PFSK-1 (cell line): ENCODE measurements around the gene S100A2.

ENCODE experiments used
- FOXP2 ChIP-seq: optimal IDR thresholded peaks from 2 replicates; pipeline ENCODE3; 2011; ENCODE audit warnings: borderline replicate concordance, control low read depth, inconsistent platforms; ENCODE audit not compliant: insufficient read depth; ENCODE audit errors: extremely low read length, extremely low read depth
- POLR2AphosphoS5 ChIP-seq: IDR thresholded peaks from 2 replicates; pipeline ENCODE4 v1.6.1; 2012; ENCODE audit warnings: low read depth, mild to moderate bottlenecking, control low read depth, low read length, moderate library complexity
- REST ChIP-seq, 2 experiments: IDR thresholded peaks; 2 replicates each; pipeline versions ENCODE4 v1.6.1 to v1.8.0; 2011 to 2012; ENCODE audit warnings: low read depth in 2 of 2, low read length in 2 of 2, control low read depth in 1 of 2, inconsistent platforms in 1 of 2, mild to moderate bottlenecking in 1 of 2, moderate library complexity in 1 of 2; ENCODE audit not compliant: insufficient read depth in 1 of 2
- SIN3A ChIP-seq: IDR thresholded peaks from 2 replicates; pipeline ENCODE4 v1.6.1; 2012; ENCODE audit warnings: mild to moderate bottlenecking, low read length, moderate library complexity, borderline replicate concordance; ENCODE audit not compliant: insufficient read depth
- TAF1 ChIP-seq: IDR thresholded peaks from 2 replicates; pipeline ENCODE4 v1.6.1; 2012; ENCODE audit warnings: low read length, control low read depth, borderline replicate concordance; ENCODE audit not compliant: insufficient read depth

The S100A2 gene

GRCh38 chr1:153532181-153532580, 33.5 kb downstream of the S100A2 start:
- TF ChIP-seq TAF1 (no peak), SIN3A (no peak), REST (IDR thresholded peaks at IDR 0.05; ENCODE audit: insufficient read depth in 1 of 2, low read depth in 2 of 2, low read length in 2 of 2) (no peak), FOXP2 (no peak), POLR2AphosphoS5 (no peak)

GRCh38 chr1:153531638-153532037, 34.0 kb downstream of the S100A2 start:
- TF ChIP-seq TAF1 = no peak
- no peak for TF ChIP-seq SIN3A
- no peak for TF ChIP-seq REST (IDR thresholded peaks at IDR 0.05; ENCODE audit: insufficient read depth in 1 of 2, low read depth in 2 of 2, low read length in 2 of 2)
- no peak for TF ChIP-seq FOXP2
- TF ChIP-seq POLR2AphosphoS5 = no peak

GRCh38 chr1:153527683-153528040, 38.0 kb downstream of the S100A2 start:
- TF ChIP-seq TAF1 = no peak
- TF ChIP-seq SIN3A = no peak
- TF ChIP-seq REST (IDR thresholded peaks at IDR 0.05; ENCODE audit: insufficient read depth in 1 of 2, low read depth in 2 of 2, low read length in 2 of 2) = no peak
- TF ChIP-seq POLR2AphosphoS5 = no peak
- no peak for TF ChIP-seq FOXP2

GRCh38 chr1:153527023-153527682, 38.5 kb downstream of the S100A2 start:
- TF ChIP-seq FOXP2 (no peak), REST (IDR thresholded peaks at IDR 0.05; ENCODE audit: insufficient read depth in 1 of 2, low read depth in 2 of 2, low read length in 2 of 2) (no peak), SIN3A (no peak), POLR2AphosphoS5 (no peak), TAF1 (no peak)

- TF ChIP-seq SIN3A (no peak), REST (IDR thresholded peaks at IDR 0.05; ENCODE audit: insufficient read depth in 1 of 2, low read depth in 2 of 2, low read length in 2 of 2) (no peak), POLR2AphosphoS5 (no peak), TAF1 (no peak), FOXP2 (no peak)
Measured at GRCh38 chr1:153526132-153526543, 39.5 kb downstream of the S100A2 start.
